Panc1 (cell line): ENCODE measurements around the gene LRRK1.

Experiments
- CTCF ChIP-seq: fragments of 450-650 bp; IDR thresholded peaks from 2 replicates; pipeline ENCODE4 v1.5.1; 2017; ENCODE audit warnings: mild to moderate bottlenecking
- POLR2AphosphoS5 ChIP-seq: IDR thresholded peaks from 2 replicates; pipeline ENCODE4 v1.6.1; 2012; ENCODE audit warnings: mild to moderate bottlenecking, low read depth, low read length, moderate library complexity
- SIN3A ChIP-seq: IDR thresholded peaks from 2 replicates; pipeline ENCODE4 v1.6.1; 2012; ENCODE audit warnings: low read depth, mild to moderate bottlenecking, low read length, moderate library complexity, borderline replicate concordance; ENCODE audit not compliant: insufficient read depth
- TCF7L2 ChIP-seq: IDR thresholded peaks from 2 replicates; pipeline ENCODE4 v1.6.1; 2011; ENCODE audit warnings: mild to moderate bottlenecking, low read depth, low read length, inconsistent platforms

- TF ChIP-seq SIN3A (no peak), CTCF (no peak), TCF7L2 (no peak), POLR2AphosphoS5 (no peak)
Observed at GRCh38 chr15:101043011-101043410, 123.9 kb downstream of the LRRK1 start.
